Muscle of leg (tissue), 11 donors: Measurements from ENCODE around the gene C22orf42. TPM values are rescaled to one million over a fixed set of nuclear protein-coding genes. Genes with fewer than 3 reads are reported as not detected.
"Not testable (repeated sequence)": the region's sequence is repeated elsewhere in the genome, so short reads cannot be mapped to it uniquely, and the experiment has no call there.

Source experiments
- DNase-seq: peaks from one replicate; pipeline ENCODE4 v3.0.0; 2013
- H3K27ac ChIP-seq: one replicate; pipeline ENCODE4 v1.5.1; 2013; ENCODE audit warnings: mild to moderate bottlenecking, low read length, control low read depth
- H3K27me3 ChIP-seq: one replicate; pipeline ENCODE4 v1.6.1; 2013; ENCODE audit warnings: low read length; ENCODE audit not compliant: control insufficient read depth, insufficient read depth
- H3K36me3 ChIP-seq: one replicate; pipeline ENCODE4 v1.6.1; 2013; ENCODE audit warnings: low read length; ENCODE audit not compliant: control insufficient read depth, insufficient read depth
- H3K4me1 ChIP-seq: one replicate; pipeline ENCODE4 v1.6.1; 2013; ENCODE audit warnings: low read length; ENCODE audit not compliant: control insufficient read depth, insufficient read depth
- H3K4me3 ChIP-seq: one replicate; pipeline ENCODE4 v1.5.1; 2013; ENCODE audit warnings: low read length, control low read depth
- H3K9me3 ChIP-seq: replicated peaks from 2 replicates; pipeline ENCODE4 v1.6.1; 2013; ENCODE audit warnings: low read depth, low read length; ENCODE audit not compliant: control insufficient read depth
- WGBS: methylation state at CpG from one replicate; pipeline ENCODE4 v1.1.5; 2013; ENCODE audit warnings: missing lambda C conversion rate; ENCODE audit not compliant: insufficient coverage; 5-methylcytosine and 5-hydroxymethylcytosine counted together
- polyA plus RNA-seq, 8 donors: library from polyadenylated mRNA; unstranded; fragments of 120-200 nt; gene quantifications; one replicate each; pipeline versions ENCODE4 v1.2.1 to v1.2.3, GENCODE V29; 2013; ENCODE audit warnings: inconsistent platforms in 1 of 8, low replicate concordance in 1 of 8; ENCODE audit not compliant: insufficient read length in 8 of 8, insufficient read depth in 1 of 8
- total RNA-seq: library from RNA; stranded (reverse); fragments of 120-200 nt; gene quantifications from one replicate; pipeline ENCODE4 v1.2.4, GENCODE V29; 2013

C22orf42 gene
- total and polyA plus RNA-seq, 9 donors = not detected

DNA sequence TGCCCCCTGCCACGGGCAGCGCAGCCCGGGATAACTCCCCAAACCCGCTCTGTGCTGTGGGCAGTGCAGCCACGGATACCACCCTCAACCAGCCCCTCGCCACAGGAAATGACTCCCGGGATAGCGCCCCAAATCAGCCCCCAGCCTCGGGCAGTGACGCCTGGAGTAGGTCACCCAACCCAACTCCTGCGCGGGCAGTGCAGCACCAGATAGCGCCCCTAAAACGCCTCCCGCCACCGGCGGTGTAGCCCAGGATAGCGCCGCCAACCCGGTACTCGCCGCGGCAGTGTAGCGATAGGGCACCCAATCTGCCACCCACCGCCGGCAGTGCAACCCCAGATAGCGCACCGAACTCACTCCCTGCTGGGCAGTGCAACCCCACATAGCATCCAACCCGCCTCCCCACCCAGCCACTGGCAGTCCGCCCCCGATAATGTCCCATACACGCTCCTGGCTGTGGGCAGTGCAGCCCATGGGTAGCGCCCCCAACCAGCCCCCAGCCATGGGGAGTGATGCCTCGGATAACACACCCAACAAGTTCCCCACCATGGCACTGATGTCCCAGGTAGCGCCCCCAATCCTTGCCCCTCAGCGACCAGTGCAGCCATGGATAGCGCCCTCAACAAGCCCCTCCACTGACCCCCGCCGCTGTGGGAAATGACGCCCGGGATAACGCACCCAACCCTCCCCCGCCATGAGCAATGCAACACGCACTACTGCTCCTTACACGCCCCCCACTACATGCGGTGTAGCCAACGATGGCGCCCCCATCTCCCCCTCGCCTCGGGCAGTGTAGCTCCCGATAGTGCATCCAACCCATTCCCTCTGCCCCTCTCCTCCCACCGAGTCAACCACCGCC, 44.3 kb upstream of the C22orf42 start:
- no peaks in the 10 kb centered on the region for H3K9me3 ChIP-seq
- H3K4me3 ChIP-seq = no peak overlapping the region
- no peak for DNase-seq
- H3K4me1 ChIP-seq = peaks cover 7% of the 10 kb centered on the region
- H3K27ac ChIP-seq = no peak overlapping the region
- H3K27me3 ChIP-seq = peaks cover 46% of the 10 kb centered on the region
- WGBS = 25% methylated on average over 43 of the region's 53 CpGs
- H3K36me3 ChIP-seq = no peaks in the 10 kb centered on the region

DNA sequence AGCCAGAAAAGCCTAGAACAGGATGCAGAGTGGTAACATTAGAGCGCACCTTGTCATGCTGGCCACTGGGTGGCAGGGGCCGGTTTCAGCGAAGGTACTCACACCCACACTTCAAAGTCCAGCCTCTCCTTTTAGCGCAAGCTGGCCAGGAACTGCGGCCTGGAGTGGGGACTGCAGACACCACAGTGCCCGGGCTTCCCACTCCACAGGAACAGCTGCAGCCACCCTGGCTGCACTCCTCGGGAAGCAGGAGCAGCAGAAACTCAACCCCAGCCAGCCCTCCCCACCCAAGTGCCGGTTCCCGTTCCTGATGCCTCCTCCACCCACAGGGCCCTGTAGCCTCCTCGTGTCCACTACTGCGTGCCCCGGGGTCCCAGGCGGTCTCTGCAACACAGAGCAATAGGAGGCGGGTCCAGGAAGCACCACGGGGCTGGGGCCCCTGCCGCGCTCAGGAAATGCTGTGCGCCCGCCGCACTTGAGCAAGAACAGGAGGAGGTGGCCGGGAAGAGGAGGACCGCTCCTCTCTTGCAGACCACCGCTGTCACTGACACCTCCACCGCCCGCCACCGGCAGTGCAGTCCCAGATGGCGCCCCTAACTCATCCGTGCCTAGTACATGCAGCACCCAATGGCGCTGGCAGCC, 43.6 kb upstream of the C22orf42 start:
- peaks cover 7% of the 10 kb centered on the region for H3K4me1 ChIP-seq
- under 1% methylated on average over 20 of the region's 29 CpGs for WGBS
- peak; percentile 58 for DNase-seq
- H3K36me3 ChIP-seq = no peaks in the 10 kb centered on the region
- H3K4me3 ChIP-seq = no peak overlapping the region
- no peak overlapping the region for H3K27ac ChIP-seq
- no peaks in the 10 kb centered on the region for H3K9me3 ChIP-seq
- H3K27me3 ChIP-seq = peaks cover 49% of the 10 kb centered on the region

DNA sequence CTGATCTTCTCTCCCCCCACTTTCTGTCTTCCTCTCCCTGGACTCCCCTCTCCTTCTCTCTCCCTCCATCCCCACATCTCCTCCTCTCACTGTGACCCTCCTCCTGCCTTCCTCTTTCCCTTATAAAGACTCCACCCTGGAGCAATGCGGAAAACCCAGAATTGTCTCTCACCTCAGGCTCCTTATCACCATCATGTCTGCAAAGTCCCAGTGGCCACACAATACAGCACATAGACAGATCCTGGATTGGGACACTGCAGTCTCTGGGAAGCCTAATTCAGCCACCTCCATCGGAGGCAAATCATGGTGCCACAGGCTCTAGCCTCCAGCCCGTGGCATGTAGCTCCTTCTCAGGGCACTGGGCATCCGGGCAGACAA, 43.0 kb upstream of the C22orf42 start:
- peaks cover 49% of the 10 kb centered on the region for H3K27me3 ChIP-seq

DNA sequence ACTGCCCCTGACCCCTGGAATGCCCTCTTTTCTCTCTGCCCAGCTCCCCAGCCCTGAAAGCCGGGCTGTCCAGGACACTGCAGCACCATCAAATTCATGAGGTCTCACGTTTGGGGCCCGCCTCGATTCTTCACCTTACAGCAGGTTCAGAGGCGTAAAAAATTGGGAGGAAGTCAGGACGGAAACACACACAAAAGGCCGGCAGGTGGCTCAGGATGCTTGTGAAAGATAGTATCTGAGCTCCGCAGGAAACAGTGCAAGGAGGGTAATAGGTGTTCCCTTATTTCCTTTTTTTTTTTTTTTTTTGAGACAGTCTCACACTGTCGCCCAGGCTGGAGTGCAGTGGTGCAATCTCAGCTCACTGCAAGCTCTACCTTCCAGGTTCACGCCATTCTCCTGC, 41.6 kb upstream of the C22orf42 start:
- no peak for DNase-seq
- H3K4me1 ChIP-seq = peaks cover 7% of the 10 kb centered on the region
- WGBS = 60% methylated on average over 6 of the region's 10 CpGs
- H3K9me3 ChIP-seq = no peaks in the 10 kb centered on the region
- H3K4me3 ChIP-seq = no peak overlapping the region
- no peaks in the 10 kb centered on the region for H3K36me3 ChIP-seq
- H3K27ac ChIP-seq = no peak overlapping the region
- H3K27me3 ChIP-seq = peaks cover 49% of the 10 kb centered on the region

More for the DNA sequence above, 43.0 kb upstream of the C22orf42 start:
- peaks cover 7% of the 10 kb centered on the region for H3K4me1 ChIP-seq
- WGBS = 20% methylated on average over 4 of the region's 4 CpGs
- H3K4me3 ChIP-seq = no peak overlapping the region
- H3K36me3 ChIP-seq = no peaks in the 10 kb centered on the region
- no peaks in the 10 kb centered on the region for H3K9me3 ChIP-seq
- no peak overlapping the region for H3K27ac ChIP-seq
- DNase-seq = no peak

DNA sequence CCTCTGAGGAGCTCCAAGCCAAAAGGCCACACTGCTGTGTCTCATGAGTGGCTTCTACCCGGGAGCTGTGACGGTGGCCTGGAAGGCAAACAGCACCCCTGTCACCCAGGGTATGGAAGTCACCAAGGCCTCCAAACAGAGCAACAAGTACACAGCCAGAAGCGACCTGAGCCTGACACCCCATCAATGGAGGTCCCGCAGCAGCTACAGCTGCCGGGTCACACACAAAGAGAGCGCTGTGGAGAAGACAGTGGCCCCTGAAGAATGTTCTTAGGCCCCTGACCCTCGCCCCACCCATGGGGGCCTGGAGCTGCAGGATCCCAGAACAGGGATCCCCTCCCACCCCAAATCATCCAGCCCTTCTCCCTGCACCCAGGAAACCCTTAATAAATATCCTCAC, 40.9 kb upstream of the C22orf42 start:
- Histone ChIP-seq H3K36me3 (no peaks in the 10 kb centered on the region), H3K4me3 (no peak overlapping the region), H3K9me3 (no peaks in the 10 kb centered on the region), H3K4me1 (peaks cover 7% of the 10 kb centered on the region), H3K27ac (no peak overlapping the region), H3K27me3 (peaks cover 47% of the 10 kb centered on the region)
- no peak for DNase-seq
- 68% methylated on average over 5 of the region's 7 CpGs for WGBS

DNA sequence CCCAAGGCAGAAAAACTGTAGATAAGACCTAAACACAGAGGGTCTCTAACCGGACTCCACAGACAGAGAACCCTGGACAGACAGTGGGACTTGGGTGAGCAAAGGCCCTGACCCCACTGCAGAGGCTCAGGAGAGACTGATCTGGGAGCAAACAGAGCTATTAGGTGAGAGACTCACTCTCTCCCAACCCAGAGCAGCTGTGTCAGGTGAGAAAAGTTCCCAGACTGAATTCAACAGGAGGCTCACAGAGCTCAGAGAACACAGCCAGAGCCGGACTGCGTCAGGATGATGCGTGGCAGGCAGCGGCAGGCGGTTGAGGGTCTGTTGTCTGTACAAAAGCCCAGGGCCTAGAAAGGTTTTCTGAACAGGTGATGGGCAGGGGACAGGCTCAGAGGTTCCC, 40.2 kb upstream of the C22orf42 start:
- no peak for DNase-seq
- Histone ChIP-seq H3K27ac (no peak overlapping the region), H3K4me3 (no peak overlapping the region), H3K4me1 (peaks cover 7% of the 10 kb centered on the region), H3K9me3 (no peaks in the 10 kb centered on the region), H3K27me3 (peaks cover 41% of the 10 kb centered on the region), H3K36me3 (no peaks in the 10 kb centered on the region)
- 83% methylated on average over 6 of the region's 6 CpGs for WGBS

DNA sequence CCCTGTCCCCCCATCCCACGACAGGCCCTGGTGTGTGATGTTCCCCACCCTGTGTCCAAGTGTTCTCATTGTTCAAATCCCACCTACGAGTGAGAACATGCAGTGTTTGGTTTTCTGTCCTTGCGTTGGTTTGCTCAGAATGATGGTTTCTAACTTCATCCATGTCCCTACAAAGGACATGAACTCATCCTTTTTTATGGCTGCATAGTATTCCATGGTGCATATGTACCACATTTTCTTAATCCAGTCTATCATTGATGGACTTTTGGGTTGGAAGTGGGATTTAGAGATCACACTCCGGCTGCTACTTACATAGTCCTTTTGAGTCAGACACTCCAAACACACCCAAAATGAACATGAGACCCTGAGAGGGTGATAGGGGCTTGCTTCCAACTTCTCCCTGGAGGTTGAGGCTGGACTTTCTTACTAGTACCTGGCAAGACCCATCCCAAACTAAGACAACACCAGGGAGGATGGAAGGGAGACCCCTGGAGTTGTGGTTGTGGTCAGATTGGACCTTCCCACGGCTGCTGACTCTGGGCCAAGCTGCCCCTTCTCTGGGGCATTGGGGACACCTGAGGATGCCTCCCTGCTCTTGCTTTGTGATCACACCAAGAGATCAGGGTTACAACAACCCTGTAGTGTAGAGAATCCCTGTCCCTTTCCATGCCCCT, 38.6 kb upstream of the C22orf42 start:
- H3K36me3 ChIP-seq, H3K9me3 ChIP-seq, H3K4me1 ChIP-seq, H3K27ac ChIP-seq, H3K4me3 ChIP-seq, DNase-seq: not testable (repeated sequence)
- WGBS = 87% methylated on average over 3 of the region's 5 CpGs
- H3K27me3 ChIP-seq = peaks cover 24% of the 10 kb centered on the region

DNA sequence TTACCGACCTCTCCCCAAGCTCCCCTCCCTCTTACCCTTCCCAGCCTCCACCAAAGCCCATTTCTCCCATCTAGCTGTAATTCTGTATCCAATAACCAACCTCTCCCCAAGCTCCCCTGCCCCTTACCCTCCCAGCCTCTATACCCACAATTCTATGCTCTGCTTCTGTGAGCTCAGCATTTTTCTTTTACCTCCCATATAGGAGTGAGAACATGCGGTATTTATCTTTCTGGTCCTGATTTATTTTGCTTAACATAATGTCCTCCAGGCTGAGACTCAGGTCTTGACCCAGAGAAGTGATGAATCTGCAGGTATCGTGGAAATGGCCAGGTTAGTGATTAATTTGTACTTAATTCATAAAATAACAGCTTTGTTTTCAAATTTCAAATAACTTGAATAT, 36.8 kb upstream of the C22orf42 start:
- H3K27ac ChIP-seq, H3K36me3 ChIP-seq, DNase-seq, H3K4me3 ChIP-seq, H3K4me1 ChIP-seq, H3K9me3 ChIP-seq: not testable (repeated sequence)
- peaks cover 12% of the 10 kb centered on the region for H3K27me3 ChIP-seq
- 67% methylated on average over 1 of the region's 3 CpGs for WGBS

DNA sequence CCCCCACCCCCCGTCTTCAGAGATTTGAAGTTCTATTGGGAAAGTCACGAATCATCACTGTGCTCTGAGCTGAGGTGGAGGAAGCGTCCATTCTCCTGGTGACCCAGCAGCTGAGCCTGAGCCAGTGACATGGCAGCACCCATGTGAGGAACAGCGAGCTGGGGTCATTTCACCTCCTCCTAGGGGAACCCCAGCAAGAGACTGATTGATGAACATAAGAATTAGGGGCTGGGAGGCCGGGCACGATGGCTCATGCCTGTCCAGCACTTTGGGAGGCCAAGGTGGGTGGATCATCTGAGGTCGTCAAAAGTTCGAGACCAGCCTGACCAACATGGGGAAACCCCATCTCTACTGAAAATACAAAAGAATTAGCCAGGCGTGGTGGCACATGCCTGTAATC, 34.2 kb upstream of the C22orf42 start:
- not testable (repeated sequence) for H3K9me3 ChIP-seq, H3K27ac ChIP-seq, H3K36me3 ChIP-seq, H3K27me3 ChIP-seq, H3K4me3 ChIP-seq, H3K4me1 ChIP-seq, DNase-seq
- WGBS = 60% methylated on average over 2 of the region's 9 CpGs

DNA sequence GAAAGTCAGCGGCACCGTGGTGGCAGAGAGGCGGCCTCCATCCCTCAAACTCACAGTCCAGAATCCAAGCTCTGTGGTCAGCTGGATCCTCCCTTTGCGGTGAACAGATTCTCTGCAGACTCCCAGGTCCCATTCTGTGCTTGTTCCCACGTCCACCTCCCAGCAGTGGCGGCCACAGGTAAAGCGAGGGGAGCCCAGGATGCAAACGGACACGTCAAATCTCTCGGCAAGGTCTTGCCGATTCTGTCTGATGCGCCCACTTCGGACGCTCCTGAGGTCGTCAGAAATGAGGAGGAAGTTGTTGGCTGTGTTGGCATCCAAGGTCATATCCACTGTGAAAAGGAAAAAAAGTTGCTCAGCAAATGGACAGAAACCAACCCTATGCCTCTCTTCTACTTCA, 31.9 kb upstream of the C22orf42 start:
- not testable (repeated sequence) for H3K27me3 ChIP-seq, H3K9me3 ChIP-seq, H3K4me1 ChIP-seq, DNase-seq, H3K36me3 ChIP-seq, H3K27ac ChIP-seq, H3K4me3 ChIP-seq
- 77% methylated on average over 5 of the region's 15 CpGs for WGBS
